Hematopoietic multipotent progenitor cell treated with erythropoietin and hydrocortisone succinate and interleukin-3 and kit ligand, for 6 days (in vitro differentiated cells): ENCODE data around the gene HDAC2.
"Not testable (repeated sequence)": the region's sequence is repeated elsewhere in the genome, so short reads cannot be mapped to it uniquely, and the experiment has no call there.

Source experiments
- DNase-seq: peaks from one replicate; pipeline ENCODE4 v3.0.0-alpha.2; 2015

The HDAC2 gene

DNA sequence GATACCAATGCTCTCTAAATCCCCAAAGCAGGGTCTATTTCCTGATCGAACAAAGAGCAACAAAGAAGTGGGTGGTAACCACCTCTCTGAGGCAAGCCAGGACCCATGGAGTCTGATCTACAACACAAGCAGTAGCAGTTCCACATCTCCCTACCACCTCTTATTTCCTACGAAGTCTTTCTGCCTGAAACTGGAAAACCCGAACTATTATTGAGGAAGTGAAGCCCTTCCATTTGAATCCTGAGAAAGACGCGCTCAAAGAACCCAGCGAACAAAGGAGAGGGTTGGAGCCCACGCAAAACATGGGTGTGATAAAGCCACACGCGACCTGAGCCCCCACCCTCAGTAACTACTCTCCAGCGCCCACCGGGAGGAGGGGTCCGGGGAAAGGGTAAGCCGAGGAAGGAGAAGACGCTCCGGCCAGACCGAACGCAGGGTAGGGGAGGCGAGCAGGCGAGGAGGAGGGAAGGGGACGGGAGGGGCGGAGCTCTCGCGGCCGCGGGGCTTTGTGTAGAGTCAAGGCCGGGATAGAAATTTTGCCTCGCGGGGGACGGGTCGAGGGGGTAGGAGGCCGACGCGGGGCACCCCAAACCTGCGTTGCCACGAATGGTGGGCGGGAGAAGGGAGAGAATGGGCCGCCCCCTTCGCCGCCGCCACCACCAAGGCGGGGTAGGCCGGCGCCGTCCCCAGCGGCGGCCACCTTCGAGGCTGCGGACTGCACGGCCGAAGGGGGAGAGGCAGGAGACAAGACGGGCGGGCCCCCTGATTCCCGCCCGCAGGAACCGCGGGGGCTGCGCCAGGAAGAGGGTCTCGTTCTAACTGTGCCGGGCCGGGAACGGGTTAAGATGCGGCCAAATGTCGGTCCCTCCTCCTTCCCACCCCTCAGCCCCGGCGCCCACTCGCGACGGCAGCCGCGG, 802 bp downstream of the HDAC2 start:
- DNase-seq: peak; percentile 73

DNA sequence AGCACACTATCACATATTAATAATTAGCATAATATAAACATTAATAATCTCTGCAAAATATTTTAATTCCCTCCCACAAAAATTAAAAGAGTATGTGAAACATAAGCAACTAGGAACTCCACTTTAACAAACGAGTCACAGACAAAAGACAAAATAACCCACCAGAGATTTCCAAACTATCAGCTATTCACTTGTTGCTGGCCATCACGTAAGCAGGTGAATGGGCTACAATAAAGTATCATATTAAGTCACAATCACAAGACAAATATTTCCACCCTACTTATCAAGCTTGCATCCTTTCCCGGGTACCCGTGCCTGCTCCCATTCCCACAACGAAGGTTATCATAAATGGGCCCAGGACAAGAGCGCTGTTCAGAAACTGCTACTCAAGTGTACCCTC, 2.5 kb downstream of the HDAC2 start:
- DNase-seq: no peak

DNA sequence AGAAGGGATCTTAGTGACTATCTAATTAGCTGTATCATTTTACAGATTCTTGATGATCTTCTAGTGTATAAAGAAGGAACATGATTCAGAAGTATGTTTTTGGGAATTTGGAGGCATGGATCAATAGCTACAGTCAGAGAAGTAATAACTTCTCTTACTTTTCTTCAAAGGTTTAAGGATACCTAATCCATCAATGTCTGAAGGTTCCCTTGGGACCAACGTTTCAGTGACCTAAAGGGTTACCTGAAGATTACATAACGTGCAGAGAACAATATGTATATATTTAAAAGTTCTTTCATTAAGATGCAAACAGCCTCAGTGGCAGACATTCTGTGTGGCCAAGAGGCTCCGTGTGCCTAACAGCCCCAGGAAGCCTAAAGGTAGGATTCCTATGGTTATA, 3.2 kb downstream of the HDAC2 start:
- no peak for DNase-seq

DNA sequence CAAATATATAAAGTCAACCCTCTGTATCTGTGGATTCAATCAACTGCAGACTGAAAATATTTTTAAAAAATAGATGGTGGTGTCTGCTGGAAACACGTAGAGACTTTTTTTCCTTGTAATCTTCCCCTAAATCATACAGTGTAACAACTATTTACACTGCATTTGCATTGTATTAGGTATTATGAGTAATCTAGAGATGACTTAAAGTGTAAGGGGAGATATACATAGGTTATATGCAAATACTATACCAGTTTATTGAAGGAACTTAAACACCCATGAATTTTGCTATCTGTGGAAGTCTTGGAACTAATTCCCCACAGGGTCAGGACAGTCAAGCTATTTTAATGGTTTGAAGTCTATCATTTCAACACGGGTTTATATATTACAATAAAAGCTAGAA, 10.2 kb downstream of the HDAC2 start:
- DNase-seq: no peak

DNA sequence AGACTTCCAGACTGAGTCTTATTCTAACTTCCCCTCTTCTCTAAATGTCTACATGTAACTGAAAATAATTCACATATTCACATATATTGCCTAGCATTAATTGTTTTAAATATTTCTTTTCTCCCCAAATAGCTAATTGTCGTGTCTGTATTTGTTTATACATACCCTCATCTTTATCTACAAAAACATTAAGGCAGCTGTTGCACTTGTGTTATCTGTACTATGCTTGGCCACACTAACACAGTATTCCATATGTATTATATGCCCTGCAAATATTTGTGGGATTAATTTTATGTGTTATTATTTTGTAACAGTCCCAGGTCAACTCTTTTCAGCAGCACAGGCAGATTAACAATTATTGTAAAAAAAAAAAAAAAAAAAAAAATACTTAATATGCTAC, 11.7 kb downstream of the HDAC2 start:
- DNase-seq: peak; percentile 50

DNA sequence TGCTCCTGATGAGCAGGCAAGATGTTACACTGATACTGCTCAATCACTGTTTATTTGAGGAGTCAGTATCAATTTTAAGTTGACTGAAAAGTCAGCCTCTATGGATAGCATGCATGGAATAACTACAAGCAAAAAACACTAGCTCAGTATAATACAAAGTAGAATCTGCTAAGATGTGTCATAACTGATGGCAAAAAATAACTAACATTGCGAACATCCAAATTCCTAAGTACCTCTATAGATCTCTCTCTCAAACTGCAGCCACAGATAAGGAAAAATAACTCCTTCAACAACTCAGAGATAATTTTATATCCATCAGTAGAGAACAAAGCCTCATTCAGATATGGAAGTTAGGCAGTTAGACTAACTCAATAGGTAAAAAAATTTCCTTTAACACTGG, 16.3 kb downstream of the HDAC2 start:
- no peak for DNase-seq

DNA sequence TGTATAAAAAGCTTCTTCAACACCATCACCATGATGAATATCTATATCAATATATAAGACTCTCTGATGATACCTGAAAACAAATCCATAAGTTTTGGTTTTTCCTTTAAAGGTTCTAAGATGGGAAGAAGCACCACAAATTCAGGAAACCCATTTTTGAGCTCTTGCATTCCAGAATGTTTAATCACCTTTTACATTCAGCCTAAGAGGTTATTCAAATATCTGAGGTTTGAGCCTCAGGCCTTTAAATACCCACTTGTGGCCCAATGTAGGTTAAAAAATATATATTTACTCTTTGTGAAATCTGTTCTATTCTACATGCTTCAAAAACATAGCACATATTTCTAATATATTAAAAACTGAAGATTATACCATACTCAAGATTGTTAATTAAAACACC, 17.6 kb downstream of the HDAC2 start:
- DNase-seq: no peak

DNA sequence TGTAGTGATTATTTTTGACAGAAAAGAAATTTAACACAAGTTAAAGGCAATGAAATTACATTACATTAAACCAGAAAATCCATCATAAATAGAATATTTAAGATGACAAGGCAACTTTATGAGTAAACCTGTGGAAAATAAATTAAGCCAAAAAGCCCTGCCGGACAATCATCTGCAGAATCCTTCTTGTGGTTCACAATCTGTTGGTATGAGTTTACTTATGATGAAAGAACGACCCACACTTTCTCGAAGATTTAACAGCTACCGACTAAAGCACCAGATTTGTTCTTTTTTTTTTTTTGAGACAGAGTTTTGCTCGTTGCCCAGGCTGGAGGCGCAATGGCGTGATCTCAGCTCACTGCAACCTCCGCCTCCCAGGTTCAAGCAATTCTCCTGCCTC, 21.4 kb downstream of the HDAC2 start:
- DNase-seq: no peak

DNA sequence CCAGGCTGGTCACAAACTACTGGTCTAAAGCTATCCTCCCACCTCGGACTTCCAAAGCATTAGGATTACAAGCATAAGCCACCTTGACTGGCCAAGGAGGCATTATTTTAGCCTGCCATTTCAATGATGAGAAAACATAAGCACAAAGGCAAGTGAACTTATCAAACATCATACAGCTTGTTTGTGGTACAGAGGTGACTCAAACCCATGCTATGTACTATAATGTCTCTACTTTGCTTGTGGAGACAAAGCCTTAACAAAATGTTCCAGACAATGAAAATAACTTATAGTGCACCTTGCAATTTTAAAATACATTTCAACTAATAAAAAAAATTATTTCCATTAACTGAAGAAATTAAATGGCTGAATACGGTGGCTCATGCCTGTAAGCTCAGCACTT, 26.2 kb downstream of the HDAC2 start:
- no peak for DNase-seq

DNA sequence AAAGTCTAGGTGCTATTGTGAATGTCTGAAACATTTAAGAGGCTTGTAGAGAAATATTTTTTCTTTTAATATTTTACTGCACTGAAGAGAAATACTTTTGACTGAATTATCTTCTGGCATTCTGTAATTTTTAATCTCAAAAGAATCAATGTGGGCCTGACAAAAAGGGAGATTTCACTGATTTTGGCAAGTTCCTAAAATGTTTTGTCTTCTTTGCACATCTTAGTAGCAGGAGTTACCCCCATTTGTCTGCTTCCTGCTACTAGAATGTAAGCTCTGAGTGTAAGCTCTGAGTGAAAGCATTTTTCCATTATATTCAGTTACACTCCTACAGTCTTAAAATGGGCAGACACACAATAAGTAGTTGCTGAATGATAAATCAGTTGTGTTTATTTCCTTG, 31.1 kb downstream of the HDAC2 start:
- DNase-seq: no peak

DNA sequence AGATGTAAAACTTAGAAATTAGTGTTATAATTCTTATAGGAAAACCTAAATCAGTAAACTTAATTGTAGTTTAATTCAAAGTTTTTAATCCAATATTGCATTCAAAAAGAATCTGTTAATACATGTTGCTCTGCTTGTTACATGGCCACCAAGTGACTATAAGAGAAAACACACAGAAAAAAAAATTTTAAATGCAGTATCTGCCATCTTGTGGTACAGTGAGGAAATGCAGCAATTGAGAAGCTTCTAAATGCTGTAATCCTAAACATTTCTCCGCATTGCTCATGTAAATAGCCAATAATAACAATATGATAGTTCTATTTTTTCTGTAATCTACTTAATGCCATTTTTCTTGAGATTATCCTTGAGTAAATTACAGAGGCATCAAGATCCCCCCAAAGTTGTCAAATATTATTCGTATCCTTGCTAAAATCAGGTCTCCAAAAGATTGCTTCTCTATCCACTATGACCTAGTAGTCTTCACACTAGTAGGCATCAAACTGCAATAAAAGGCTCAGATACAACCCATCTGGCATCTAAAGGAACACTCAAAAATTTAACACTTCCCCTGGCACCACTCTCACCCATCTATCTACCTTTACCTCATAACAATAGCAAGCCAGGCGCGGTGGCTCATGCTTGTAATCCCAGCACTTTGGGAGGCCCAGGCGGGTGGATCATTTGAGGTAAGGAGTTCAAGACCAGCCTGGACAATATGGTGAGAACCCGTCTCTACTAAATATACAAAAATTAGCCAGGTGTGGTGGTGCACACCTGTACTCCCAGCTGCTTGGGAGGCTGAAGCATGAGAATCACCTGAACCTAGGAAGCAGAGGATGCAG, 34.6 kb downstream of the HDAC2 start:
- DNase-seq: peak; percentile 85

DNA sequence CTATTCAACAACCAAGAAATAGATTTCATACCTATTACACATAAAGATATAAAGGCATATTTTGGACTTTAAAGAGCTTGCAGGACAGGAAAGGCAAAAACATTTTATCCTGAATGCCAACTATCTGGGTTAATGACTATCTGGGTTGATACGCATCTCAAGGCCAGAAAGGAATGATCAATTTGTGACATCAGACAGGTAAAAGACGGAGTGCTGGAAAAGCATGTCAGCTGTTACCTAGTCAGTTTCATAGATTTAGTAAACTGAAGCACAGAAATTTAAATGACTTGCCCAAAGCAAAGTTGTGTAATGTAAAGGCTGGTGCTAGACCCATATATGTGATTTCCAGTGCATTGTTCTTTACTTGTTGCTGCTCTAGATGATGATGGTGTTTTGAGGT, 36.8 kb downstream of the HDAC2 start:
- no peak for DNase-seq

DNA sequence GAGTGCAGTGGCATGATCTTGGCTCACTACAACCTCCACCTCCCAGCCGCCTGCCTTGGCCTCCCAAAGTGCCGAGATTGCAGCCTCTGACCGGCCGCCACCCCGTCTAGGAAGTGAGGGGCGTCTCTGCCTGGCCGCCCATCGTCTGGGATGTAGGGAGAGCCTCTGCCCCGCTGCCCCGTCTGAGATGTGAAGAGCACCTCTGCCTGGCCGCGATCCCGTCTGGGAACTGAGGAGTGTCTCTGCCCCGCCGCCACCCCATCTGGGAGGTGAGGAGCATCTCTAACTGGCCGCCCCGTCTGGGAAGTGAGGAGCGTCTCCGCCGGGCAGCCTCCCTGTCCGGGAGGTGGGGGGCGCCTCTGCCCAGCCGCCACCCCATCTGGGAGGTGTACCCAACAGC, 39.0 kb downstream of the HDAC2 start:
- not testable (repeated sequence) for DNase-seq

DNA sequence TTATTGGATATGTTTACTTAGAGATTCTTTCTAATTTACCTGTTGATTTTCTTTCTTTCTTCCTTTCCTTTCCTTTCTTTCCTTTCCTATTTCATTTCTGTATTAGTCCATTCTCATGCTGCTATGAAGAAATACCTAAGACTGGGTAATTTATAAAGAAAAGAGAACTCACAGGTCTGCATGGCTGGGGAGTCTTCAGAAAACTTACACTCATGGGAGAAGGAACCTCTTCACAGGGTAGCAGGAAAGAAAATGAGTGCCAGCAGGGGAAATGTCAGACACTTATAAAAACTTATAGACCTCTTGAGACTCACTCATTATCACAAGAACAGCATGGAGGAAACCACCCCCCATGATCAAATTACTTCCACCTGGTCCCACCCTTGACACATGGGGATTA, 40.8 kb downstream of the HDAC2 start:
- DNase-seq: no peak

DNA sequence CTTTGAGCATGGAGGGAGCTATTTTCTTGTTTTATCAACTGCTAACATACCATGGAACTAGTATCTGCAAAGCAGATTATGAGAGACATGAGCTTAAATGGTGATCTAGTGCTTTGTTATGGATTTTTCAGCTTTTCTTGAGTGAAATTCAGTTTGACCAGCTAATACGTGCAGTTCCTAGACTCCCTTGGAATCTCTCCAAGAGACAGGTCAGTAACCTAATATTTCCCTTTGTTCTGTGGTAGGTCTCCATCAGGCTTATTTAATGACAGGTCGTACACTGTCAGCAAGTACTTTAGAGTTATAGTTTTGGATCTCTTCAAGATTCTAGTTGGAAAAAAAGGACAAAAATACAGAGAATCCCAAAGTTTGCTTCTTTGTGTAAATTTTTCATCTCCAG, 43.9 kb downstream of the HDAC2 start:
- DNase-seq: no peak

DNA sequence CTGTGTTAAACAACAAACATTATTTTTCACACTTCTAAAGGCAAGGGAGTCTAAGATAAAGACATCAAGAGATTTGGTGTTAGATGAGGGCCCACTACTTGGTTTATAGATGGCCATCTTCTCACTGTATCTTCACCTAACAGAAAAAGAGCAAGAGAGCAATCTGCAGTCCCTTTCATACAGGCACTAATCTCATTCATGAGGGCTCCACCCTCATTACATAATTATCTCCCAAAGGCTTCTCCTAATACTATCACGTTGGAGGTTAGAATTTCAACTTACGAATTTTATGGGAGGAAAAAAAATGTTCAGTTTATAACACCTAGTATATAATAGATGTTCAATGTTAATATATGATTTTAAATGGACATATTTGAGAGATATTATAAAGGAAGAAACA, 45.6 kb downstream of the HDAC2 start:
- DNase-seq: peak; percentile 20

DNA sequence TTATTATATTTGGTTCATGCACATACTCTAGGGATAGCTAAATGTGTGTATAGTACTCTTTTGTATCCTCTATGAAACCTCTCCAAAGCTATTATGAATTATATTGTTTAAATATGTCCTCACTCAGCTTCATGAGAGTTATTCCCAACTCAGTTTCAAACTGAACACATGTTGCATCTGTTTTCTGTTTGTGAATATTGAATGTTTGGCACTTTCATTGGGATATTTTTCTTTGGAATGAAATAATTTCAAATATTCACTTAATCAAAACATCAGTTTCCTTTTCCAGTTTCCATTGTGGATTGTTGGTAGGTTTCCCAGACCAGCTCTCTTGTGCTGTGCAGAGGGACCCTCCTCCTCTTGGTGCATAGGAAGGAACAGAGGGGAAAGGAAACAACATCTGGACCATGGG, 46.6 kb downstream of the HDAC2 start:
- no peak for DNase-seq

DNA sequence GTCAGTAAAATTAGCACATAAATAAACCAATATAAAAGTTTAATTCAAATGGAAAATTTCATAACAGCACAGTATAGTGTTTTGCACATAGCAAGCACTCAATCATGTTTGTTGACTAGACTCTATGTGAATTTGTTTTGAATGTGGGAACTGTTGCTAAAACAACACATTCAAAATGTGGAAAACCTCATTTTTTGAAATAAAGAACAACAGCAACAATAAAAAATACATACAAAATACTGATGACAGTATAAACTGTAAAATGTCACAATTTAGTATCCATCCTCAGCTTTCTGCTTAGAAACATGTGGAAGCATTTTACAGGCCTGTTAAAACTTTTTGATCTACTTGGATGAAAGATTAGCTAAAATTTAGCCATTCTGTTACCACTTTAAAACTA, 47.4 kb downstream of the HDAC2 start:
- no peak for DNase-seq

DNA sequence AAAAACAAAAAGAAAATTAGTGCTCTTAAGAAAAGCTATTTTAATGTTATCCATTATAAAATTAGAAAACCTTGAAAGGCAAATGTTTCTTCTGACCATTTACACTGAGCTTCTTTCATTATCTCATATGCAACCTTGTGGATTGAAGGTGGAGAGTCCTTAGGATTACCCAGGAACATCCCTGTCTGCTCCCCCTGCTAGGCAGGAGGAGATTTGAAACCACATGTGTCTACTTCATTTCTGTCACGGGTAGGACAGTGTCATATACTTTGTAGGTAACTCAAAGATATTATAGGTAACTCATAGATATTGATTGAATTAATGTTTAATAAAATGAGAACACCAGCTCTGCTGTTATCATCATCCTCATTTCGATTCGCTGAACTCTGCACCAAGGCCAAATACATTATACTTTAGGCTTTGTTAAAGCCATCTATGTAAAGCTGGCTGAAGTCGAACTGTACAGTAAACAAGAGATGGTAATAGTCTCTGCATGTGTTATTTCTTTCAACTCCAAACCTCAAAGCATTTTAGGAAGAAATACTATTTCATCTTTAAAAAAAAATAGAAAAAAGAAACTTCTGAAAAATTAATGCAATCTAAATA, 49.5 kb downstream of the HDAC2 start:
- DNase-seq: no peak

DNA sequence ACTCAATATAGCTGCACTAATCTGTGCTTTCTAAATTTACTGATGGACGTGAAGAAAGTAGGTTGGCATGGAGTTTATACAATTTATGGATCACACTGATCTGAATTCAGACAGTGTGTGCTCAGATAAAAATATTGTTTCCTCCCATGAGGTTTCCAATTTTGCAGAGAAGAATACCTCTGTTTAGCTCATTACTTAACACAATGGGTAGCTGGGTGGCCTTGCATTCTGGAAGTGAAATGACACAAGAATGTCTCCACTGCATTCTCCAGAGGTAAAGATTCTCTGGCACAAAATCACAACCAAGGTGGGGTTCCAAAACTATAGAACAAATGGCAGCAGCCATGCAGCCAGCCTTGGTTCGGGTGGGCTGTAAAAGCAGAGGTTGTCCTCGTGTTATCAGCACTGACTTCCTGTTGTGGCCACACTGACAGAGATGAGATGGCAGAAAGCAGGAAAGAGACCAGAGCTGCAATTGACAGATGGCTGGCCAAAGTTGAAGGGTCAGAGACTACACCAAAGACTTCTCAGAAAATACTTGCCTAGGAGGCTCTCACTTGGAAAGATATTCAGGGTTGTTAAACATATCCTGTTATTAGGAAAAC, 50.2 kb downstream of the HDAC2 start:
- peak; percentile 73 for DNase-seq

DNA sequence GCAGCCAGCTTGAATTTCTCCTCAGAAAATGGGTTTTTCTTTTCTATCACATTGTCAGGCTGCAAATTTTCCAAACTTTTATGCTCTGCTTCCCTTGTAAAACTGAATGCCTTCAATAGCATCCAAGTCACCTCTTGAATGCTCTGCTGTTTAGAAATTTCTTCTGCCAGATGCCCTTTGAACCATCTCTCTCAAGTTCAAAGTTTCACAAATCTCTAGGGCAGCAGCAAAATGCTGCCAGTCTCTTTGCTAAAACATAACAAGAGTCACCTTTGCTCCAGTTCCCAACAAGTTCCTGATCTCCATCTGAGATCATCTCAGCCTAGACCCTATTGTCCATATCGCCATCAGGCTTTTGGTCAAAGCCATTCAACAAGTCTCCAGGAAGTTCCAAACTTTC, 60.7 kb downstream of the HDAC2 start:
- not testable (repeated sequence) for DNase-seq

DNA sequence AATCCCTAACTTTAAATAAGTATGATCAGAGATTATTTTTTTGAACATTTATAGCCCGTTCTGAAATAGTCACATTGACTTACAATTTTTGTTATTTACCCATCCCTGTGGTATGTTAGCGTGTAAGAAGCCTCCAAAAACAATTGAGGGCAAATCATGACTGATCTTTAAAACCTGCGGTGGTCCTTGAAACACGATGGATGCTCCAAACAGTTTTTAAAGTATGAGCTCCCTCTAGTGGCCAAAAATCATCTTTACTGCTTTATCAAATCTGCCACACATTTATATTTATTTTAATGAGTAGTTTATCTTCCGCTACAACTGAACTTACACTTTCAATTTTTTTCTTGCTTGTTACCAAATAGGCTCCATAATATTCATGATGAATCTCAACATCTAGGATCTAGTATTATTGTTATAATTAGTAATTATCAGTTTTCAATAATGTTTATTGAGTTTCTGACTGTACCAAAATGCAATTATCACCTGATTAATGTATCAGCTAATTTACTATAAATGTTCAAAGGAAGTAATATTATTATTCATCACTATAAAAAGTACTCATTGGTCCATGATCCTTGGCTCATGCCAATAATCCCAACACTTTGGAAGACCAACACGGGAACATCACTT, 61.6 kb downstream of the HDAC2 start:
- peak; percentile 83 for DNase-seq

DNA sequence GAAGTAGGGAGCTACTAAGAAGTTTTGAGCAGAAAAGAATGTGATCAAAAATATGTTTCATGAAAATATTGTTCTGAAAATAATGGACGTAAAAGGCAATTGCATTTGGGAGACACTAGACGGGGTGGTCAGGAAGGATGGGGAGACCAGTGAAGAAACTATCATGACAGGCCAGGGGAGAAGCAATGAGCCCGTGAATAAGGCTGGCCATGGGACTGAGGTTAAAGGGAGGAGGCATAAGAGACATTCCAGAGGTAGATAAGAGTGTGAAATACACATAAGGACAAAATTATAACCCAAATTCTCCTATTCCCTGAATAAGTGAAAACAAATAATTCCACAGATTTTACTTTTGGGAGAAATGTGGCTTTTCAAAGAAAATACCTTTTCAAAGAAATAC, 62.1 kb downstream of the HDAC2 start:
- no peak for DNase-seq
